ENCODE data around the gene RASGRP1. TPM values are rescaled to one million over a fixed set of nuclear protein-coding genes. Genes with fewer than 3 reads are reported as not detected.

RASGRP1 gene
- polyA plus RNA-seq, 4 donors = 10.5 to 13.9 (median 13.4) TPM

DNA sequence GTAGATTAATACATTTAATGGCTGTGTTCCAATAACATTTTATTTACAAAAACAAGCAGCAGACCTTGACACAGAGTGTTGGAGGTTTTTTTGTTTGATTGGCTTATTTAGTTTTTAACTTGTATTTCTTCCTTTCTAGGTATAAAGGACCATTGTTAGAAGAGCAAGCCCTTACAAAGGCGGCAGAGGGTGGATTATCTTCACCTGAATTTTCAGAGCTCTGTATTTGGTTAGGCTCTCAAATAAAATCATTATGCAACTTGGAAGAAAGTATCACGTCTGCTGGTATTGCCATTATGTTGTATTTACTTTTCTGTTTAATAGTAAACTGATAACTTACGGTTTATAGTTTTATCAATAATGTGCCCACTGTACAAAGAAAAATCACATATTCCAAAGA, 100.7 kb downstream of the RASGRP1 start:
- no peak for DNase-seq (ENCODE audit: low read depth in 4 of 4, low spot score in 2 of 4)

DNA sequence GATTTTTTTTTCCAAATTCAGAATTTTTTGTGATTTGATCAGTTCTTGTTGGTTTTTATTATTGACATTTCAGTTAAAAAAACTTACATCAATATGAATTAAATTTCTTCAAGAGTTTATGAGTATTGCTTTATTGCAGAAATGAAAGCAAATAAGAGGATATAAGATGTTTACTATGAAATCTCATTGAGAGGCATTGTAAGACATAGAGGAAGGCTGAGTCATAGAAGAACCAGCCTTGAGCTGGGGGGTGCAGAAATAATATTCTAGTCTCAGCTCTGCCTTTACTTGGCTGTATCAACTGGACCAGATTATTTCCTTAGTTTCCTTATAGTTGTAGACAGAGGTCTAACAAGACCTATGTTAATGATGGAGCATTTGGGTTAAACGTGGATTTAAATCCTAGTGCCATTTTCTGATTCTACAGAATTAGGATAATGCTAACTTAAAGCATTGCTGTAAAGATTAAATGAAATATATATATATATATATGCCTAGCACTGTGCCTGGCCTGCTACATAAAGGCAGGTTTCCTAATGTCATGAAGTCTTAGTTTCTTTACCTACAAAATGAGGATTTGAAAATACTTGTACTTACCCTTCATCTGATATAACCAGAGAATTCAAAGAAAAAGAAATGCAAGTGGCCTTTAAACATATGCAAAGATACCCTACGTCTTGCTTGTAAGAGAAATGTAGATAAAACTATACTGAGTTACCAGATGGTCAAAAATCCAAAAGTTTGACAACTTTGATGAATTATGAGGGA, 103.4 kb downstream of the RASGRP1 start:
- no peak for DNase-seq (ENCODE audit: low read depth in 4 of 4, low spot score in 2 of 4)

DNA sequence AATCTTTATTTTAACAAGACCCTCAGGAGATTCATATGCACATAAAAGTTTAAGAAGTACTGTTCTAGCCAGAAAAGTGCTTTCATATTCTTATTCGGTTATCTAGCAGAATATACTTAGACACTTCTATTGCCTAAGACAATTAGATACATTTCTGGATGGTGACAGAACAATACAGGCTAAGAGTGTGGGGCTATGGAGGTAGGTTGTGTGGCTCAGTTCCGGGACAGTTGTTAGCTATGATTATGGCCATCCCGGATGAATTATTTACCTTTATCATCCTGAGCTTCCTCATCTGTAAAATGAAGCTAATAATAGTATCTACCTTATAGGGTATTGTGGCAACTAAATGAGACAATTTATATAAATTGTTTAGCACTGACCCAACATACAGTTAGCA, 104.1 kb downstream of the RASGRP1 start:
- no peak for DNase-seq (ENCODE audit: low read depth in 4 of 4, low spot score in 2 of 4)

DNA sequence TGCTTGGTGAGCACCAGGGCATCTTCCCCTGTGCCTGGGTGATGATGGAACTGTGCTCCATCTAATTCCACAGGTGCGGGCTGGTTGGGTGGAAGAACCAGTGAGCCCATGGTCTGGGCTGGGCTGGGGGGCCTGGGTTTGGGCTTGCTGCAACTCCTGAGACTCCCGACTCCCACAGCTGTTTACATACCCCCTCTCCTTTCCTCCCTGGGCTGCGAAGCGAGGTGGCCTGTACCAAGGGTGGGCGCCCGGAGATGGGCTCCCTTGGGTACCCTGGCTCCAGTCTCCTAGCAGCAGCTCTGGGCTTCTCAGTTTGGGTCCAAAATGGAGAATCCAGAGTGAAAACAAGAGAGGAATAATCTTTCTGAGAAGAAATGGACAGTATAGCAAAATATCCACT, 105.1 kb downstream of the RASGRP1 start:
- DNase-seq (ENCODE audit: low read depth in 4 of 4, low spot score in 2 of 4) = no peak

DNA sequence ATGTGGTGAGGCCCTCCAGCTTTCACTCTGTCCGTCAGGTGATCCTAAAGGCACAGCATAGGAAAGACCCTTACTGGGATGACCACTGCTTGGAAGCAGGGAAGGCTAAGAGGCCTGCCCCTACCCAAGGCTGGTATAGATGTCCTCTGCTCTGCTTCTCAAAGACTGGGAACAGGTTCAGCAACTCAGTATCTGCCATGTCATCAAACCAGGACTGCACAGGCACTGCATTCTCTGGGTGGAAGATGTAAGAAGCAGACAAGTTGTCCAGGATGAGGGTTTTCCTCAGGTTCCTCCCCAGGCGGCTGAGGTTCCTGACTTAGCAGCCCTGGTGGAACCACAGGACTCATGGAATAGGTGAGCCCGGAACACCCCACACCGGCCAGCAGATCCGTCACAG, 106.0 kb downstream of the RASGRP1 start:
- no peak for DNase-seq (ENCODE audit: low read depth in 4 of 4, low spot score in 2 of 4)

DNA sequence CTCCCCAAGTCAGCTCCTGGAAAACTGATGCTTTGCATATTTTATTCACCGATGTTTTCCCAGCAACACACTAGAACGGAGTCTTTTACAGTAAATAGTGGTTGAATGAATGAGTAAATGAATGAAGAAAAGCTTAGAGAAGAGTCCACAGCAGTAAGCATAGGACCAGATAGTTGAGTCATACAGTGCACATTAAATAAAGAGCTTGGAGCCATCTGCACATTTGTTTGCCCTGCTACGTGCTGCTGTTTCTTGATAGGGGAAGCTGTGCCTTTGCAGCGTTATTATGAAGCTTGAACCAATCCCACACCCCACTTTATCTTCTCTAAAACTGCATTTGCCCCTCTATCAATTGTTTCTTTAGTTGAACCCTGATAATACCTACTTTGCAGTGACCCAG, 109.5 kb downstream of the RASGRP1 start:
- DNase-seq (ENCODE audit: low read depth in 4 of 4, low spot score in 2 of 4) = no peak

DNA sequence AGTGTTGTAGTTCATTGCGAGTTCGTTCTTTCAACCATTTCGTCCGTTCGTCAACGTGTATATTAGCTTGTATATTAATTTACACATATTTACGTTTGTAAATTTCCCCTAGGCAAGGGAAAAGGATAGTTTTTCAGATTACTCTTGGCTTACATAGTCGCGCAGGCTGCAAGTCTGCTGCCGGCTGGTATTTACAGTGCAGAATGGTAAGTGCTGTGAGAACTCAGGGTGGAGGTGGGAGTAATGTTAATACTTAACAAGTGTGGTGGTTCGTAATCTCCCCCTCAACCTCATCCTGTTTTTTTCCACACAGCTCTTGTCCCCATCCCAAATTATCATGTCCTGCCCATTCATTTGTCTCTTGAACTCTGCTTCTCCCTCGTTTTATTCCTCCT, 109.9 kb downstream of the RASGRP1 start:
- peak in 1 of 4 donors; percentile 20 for DNase-seq (ENCODE audit: low read depth in 4 of 4, low spot score in 2 of 4)

DNA sequence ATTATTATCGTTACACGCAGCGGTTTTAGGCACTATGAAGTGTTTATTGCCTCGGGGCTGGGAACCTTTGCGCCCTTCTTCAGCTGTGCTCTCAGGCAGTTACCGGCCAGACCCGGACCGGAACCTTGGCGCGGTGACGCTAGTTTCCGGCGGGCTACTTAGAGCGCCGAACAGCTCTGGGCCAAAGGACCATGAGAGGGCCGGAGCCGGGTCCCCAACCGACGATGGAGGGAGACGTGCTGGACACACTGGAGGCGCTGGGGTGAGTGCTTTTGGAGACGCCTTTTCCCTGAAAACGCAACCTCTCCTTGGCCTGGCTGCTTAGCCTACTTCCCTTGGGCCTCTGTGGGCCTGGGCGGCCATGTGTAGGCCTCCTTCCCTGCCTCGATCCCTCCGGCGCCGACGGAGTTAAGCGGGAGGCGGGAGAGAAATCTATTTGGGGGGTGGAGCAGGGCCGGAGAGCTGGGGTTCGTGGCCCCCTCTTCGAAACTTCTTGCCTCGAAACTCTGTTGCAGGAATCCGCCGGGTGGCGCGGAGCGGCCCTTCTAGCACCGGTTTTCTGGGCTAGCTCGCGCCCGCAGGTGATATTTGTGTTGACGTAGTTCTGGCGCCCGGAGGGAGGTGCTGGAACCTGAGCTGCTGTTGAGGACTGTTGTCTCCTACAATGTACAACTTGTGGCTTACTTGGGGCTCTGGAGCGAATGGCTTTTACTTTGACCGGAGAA, 110.5 kb downstream of the RASGRP1 start, which contains the start of gene FAM98B:
Gene FAM98B (plus strand): TSS at position 157 of the 725 bp plus-strand sequence. CDS start 35 bp downstream, at position 192.
- DNase-seq (ENCODE audit: low read depth in 4 of 4, low spot score in 2 of 4) = peak; percentile 87 to 91 (median 88)

DNA sequence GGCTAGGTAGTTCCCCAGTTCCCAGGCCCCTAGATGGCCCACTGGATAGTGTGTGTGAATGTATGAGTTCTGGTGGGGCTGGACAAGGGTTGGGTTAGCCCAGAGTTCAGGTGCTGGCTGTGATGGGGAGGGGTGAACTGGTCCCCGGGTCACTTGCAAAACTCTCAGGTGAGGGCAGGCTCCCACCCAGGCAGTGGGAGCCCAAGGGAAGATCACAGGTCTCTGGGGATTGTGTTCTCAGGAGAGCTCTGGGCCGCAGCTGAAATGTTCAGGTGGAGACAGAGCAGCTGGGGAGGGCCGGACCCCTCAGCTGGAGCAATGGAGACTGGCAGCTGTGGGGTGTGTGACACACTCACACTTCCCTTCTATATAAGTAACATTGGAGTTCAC, 123.5 kb downstream of the RASGRP1 start:
- no peak for DNase-seq (ENCODE audit: low read depth in 4 of 4, low spot score in 2 of 4)

DNA sequence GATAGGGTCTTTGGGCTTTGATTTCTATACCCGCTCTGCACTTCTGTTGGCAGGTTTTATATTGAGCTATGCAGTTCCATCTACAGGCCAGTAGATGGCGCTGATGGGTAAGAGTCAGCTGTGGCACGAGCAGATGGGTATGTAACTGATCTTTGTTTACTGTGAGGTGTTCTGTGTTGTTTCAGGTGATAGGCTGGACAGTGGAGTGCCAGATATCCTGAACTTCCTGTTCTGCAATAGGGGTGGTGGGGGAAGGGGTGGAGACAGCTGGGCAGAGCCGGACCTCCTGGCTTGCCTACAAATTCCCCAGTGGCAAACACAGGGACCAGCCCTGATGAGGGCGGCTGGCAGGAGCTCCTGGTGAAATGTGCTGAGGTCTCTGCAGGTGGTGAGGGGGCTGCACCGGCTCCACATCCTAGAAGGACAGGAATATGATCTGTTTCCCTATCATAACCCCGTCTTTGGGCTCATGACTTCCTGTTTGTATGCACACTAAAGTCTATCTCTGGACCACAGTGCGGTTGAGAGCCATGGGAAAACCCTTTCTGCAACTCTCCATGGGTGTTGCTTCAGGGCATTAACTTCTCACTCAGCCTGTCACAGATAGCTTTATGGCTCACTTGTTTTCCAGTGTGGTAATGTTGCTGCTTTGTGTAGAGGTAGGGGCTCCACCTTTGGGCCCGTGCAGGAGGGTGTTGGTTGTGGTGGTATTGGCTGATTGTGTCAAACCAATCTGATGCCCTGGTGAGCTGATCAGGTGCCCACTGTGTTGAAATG, 124.1 kb downstream of the RASGRP1 start:
- DNase-seq (ENCODE audit: low read depth in 4 of 4, low spot score in 2 of 4) = peak in 1 of 4 donors; percentile 37

Other genes starting within 250 kb of the RASGRP1 start
- gene FAM98B, start 110.7 kb downstream of the RASGRP1 start, polyA plus RNA-seq (ENCODE audit: insufficient read length in 4 of 4) = 10 to 100 TPM; 62.0 to 79.7 (median 72.8) TPM

Data from left renal cortex interstitium (tissue), 4 donors.